WTC11 (cell line): ENCODE measurements around the gene CCDC201. TPM values are rescaled to one million over a fixed set of nuclear protein-coding genes. Genes with fewer than 3 reads are reported as not detected.

Experiments
- total RNA-seq: library from RNA; stranded (reverse); gene quantifications from 3 replicates; pipeline ENCODE4 v1.2.3, GENCODE V29; 2021

CCDC201 gene
- total RNA-seq, 1 experiment from 2014 or later: not detected

Other genes with a start within 250 kb of the CCDC201 start
- 0.18 to 0.37 TPM in 2 of 3 replicates, not detected in the other for gene IGFBP1, start 15.4 kb upstream of the CCDC201 start, total RNA-seq
- 2.9 to 4.9 TPM (median 4.3 TPM) in 3 replicates for gene IGFBP3, start 48.2 kb upstream of the CCDC201 start, total RNA-seq